ENCODE data around the gene BRPF1.

The BRPF1 gene

GRCh38 chr3:9732740-9733115, 1.2 kb downstream of the BRPF1 start:
- DNase-seq = no peak

GRCh38 chr3:9736831-9737230, 5.3 kb downstream of the BRPF1 start:
- no peak for DNase-seq

DNA sequence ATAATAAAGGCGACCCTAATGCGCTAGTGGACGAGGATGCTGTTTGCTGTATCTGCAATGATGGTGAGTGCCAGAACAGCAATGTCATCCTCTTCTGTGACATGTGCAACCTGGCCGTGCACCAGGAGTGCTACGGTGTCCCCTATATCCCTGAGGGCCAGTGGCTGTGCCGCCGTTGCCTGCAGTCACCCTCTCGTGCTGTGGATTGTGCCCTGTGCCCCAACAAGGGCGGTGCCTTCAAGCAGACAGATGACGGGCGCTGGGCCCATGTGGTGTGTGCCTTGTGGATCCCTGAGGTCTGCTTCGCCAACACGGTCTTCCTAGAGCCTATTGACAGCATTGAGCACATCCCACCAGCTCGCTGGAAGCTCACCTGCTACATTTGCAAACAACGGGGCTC, 7.6 kb downstream of the BRPF1 start:
- DNase-seq = no peak

GRCh38 chr3:9742560-9742959, 11.0 kb downstream of the BRPF1 start:
- DNase-seq = no peak

DNA sequence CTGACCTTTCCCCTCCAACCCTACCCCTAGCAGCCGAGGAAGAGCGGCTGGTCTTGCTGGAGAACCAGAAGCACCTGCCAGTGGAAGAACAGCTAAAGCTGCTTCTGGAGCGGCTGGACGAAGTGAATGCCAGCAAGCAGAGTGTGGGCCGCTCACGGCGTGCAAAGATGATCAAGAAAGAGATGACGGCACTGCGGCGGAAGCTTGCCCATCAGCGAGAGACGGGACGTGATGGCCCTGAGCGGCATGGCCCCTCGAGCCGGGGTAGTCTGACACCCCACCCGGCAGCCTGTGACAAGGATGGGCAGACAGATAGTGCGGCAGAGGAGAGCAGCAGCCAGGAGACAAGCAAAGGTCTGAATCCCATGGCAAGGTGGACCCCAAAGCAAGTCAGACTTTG, 12.0 kb downstream of the BRPF1 start:
- DNase-seq = no peak

DNA sequence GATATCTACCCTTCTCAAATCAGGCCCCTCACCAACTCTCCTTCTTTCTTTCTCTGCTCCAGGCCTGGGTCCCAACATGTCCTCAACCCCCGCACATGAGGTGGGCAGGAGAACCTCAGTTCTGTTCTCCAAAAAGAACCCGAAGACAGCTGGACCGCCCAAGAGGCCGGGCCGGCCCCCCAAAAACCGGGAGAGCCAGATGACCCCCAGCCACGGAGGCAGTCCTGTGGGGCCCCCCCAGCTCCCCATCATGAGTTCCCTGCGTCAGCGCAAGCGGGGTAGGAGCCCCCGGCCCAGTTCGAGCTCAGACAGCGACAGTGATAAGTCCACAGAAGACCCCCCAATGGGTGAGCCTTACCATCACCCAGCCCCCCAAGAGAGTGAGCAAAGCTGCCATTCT, 12.6 kb downstream of the BRPF1 start:
- no peak for DNase-seq

DNA sequence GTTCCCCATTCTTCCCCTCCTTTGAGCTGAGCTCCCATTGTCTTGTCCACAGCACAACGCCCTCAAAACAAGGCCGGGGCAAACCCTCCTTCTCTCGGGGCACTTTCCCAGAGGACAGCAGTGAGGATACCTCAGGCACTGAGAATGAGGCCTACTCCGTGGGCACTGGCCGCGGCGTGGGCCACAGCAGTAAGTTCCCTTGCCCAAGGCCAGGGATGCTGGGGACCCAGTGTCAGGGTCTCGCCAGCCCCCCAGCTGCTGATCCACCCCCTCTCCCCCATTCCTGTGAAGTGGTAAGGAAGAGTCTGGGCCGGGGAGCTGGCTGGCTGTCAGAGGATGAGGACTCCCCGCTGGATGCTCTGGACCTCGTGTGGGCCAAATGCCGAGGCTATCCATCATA, 14.0 kb downstream of the BRPF1 start:
- no peak for DNase-seq

GRCh38 chr3:9746330-9746729, 14.8 kb downstream of the BRPF1 start:
- DNase-seq = no peak

- DNase-seq = no peak
Measured at GRCh38 chr3:9747267-9747666, 15.7 kb downstream of the BRPF1 start.

DNA sequence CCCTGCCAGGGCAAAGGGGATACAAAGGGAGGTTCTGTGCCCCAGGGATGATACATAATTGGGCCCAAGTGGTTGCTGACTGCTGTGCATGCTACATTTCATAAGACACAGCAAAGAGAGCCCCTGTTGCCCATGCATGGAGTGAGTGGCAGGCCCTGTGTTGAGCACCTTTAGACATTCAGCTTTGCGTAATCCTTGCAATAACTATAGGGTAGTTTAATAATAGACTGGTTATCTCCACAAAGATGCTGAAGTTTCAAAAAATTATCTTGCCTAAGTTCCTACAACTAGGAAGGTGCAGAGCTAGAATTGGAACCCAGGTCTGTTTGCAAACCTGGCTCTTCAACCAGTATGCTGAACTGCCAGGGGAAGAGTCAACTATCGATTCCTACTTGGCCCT, 16.5 kb downstream of the BRPF1 start:
- no peak for DNase-seq

DNA sequence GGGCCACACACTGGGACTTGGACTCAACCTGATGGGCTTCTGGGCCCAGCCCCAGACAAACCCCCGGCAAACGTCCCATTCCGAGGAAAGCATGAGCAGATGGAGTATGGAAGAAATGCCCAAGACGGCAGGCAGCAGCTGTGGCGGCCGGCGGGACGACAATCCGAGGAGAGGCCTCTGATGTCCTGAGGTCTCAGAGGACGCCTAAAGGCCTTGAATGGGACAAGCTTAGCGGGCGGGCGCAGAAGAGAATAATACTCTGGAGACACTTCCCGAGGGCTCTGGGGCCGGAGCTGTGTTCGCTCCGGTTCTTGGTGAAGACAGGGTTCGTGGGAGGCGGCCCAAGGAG, 17.7 kb downstream of the BRPF1 start:
- no peak for DNase-seq

GRCh38 chr3:9749645-9750555, 18.4 kb downstream of the BRPF1 start, which contains the start of gene OGG1:
Gene OGG1, plus strand, starts transcription at chr3:9749952. Its CDS starts 335 bp downstream, at chr3:9750287.
- peak; percentile 100 for DNase-seq

DNA sequence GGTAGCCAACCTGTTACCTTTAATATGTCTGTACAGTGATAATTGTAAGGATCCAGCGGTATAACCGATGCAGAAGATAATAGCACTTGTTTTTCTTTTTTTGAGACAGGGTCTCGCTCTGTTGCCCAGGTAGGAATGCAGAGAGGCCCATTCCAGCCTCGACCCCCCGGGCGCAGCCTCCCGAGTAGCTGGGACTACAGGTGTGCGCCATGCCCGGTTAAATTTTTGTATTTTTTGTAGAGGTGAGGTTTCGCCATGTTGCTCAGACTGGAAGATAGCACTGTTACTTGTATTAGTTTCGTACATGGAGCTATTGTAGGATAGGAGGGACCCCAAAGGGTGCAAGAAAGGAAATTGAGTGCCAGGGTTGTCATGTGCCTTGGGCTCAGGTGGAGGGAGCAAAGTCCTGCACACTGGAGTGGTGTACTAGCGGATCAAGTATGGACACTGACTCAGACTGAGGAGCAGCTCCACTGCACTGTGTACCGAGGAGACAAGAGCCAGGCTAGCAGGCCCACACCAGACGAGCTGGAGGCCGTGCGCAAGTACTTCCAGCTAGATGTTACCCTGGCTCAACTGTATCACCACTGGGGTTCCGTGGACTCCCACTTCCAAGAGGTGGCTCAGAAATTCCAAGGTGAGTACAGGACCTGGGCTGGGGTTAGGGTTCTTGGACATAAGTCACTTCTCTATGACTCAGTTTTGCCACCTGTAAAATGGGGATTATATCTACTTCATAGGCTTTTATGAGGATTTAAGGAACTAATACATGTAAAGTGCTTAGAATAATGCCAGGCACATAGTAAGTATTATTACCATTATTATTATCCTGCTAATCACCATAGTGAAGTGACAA, 19.2 kb downstream of the BRPF1 start:
- DNase-seq = peak; percentile 41

DNA sequence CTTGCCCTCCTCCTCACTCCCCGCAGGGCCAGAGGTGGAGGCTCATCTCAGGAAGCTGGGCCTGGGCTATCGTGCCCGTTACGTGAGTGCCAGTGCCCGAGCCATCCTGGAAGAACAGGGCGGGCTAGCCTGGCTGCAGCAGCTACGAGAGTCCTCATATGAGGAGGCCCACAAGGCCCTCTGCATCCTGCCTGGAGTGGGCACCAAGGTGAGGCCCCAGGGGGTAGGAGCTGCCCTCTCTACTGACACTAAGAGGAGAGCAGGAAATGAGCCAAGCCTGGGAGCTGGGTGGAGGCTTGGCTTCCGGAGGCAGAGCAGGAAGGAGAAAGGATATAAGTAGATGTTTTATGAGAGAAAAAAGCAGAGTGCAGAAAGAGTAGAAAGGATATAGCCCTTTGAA, 23.1 kb downstream of the BRPF1 start:
- no peak for DNase-seq

DNA sequence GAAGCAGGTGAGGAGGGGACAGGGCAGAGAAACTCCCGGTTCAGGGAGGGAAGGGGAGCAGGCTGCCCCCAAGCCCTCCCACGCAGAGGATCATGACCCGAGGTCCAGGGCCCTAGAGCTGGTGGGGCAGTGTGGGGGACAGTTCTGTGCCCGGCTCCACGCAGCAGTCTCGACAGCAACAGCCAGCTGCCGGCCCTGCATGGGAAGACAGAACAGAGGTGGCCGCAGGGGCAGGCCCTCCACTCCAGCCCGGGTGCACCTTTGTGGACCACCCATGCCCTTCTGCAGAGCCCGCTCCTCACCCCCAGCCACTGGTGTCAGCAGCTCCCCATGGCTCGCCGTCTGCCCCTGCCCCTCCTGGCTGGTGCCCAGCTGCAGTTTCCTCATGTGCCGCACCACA, 25.9 kb downstream of the BRPF1 start:
- DNase-seq = no peak

DNA sequence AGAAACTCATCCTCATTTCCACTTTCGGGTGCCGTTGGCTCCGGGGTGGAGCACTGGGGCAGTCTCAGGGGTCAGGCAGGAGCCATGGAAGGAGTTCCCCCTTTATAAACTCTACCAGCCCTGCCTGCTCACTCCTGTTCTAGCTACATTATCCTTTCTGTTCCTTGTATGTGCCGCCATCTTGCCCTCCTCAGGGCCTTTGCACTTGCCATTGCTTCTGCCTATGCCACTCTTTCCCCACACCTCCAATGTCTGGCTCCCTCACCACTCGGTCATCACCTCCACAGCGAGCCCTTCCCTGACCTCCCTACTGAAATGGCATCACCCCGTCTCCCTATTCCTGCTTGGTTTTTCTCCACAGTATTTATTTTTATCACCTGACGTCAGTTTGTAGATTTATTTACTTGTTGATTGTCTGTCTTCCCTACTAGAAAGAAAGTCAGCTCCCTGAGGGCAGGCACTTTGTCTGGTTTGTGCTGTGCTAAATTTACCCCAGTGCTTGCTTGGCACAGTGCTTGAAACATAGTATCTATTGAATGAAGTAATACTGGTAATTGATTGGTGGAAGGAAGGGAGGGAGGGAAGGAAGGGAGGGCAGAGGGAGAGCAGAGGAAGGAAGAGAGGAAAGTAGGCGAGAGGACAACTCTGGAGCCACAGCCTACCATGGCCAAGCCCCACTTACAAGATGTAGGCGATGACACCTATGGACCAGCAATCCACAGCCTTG, 29.4 kb downstream of the BRPF1 start:
- no peak for DNase-seq

DNA sequence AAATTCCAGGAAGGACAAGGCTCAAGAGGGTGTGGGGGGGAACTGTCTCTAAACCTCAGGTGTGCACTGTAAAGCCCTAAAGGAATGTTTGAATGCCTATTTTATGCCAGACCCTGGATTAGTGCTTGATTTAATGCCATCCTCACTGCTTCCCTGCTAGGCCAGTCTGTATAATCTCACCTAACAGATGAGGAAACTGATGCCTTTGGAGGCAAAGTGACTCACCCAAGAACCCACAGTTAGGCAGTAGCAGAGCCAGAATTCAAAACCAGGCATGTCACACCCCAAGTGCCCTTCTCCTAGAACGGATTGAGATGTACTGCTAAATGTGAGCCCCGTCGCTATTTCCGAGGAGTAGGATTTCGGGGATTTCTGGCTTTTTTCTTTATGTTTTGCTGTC, 30.4 kb downstream of the BRPF1 start:
- no peak for DNase-seq

DNA sequence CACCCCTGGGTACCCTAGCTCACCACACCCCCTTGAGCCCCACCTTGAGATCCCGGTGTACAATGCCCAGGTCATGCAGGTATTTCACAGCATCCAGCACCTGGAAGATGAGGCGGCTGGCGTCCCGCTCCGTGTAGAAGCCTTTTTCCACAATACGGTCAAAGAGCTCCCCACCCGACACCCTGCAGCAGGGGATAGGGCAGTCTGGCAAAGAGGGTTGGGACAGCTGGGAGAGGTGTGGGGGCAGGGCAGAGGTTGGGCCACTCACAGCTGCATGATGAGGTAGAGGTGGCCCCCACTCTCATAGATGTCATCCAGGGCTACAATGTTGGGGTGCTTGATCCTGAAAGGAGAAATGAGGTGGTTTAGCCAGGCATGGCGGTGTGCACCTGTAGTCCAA, 31.3 kb downstream of the BRPF1 start:
- DNase-seq = no peak

- peak; percentile 20 for DNase-seq
Measured at GRCh38 chr3:9765865-9766264, 34.3 kb downstream of the BRPF1 start.

GRCh38 chr3:9767418-9767817, 35.9 kb downstream of the BRPF1 start:
- DNase-seq = no peak

DNA sequence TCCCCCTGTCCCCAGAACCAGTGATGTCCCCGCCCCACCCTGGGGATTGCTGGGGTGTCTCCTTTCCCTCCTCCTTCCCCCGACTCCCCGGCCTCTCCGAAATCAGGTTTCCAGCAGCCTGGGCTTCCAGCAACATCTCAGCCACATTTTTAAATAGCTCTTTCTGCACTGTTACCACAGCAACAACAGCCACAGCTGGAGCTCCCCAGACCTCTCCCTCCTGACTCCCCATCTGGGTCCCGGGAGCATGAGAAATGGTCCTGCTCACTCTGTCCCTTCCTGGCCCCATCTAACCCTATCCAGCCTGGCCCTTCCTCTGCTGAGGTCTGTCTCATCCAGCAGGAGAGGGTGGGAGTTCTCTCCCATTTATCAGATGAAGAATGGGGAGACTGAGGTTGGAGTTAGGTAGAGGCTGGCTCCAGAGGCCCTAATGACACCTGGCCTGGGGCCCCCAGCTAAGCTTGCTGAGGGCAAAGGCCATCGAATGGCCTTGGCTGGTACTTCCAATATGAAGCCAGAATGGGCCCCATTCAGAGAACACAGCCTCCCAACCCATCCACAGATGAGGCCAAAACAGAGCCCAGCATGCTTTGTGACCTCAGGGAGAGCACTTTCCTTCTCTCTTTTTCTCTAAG, 36.7 kb downstream of the BRPF1 start:
- DNase-seq = no peak

DNA sequence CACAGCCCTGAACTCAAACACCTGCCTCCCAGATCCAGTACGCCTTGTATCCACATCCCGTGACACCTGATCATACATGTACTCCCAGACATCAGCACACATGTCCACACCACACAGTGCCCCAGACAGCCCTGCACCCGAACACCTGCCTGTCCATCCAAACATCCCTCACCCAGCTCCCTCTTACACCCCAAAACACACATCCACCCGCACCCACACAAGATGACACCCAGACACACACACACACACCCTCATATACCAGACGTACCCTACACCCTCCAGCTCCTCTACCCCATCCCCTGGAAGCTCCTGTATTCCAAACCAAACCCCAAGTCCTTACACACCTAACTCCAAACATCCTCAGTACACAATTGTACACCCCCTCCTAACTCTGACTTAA, 37.5 kb downstream of the BRPF1 start:
- no peak for DNase-seq
